Natural killer cell (primary cell): ENCODE measurements around the gene OPA1. TPM values are rescaled to one million over a fixed set of nuclear protein-coding genes. Genes with fewer than 3 reads are reported as not detected.
A peak's percentile ranks its signal among the peaks of the same experiment; 100 is the strongest.
"Not testable (repeated sequence)": the region's sequence is repeated elsewhere in the genome, so short reads cannot be mapped to it uniquely, and the experiment has no call there.

Experiments
- ATAC-seq, 3 donors: fragments of 150-1000 bp in 2 of 3; fragments of 200-7000 bp in 1 of 3; cut with Tn5 transposase; 1 replicate in 1 of 3; 2 replicates in 2 of 3; pipeline ENCODE4 v1.10.0; 2021; ENCODE audit warnings: mild to moderate bottlenecking in 2 of 3, moderate library complexity in 2 of 3
- DNase-seq, 2 donors: peaks; one replicate each; pipeline versions ENCODE4 v3.0.0 to v3.0.0-alpha.2; 2013 to 2021; ENCODE audit warnings: mixed read lengths in 1 of 2
- H3K27ac ChIP-seq: one replicate; pipeline ENCODE4 v1.5.1; 2013; ENCODE audit warnings: mild to moderate bottlenecking, low read length
- H3K27me3 ChIP-seq: one replicate; pipeline ENCODE4 v1.6.1; 2013; ENCODE audit warnings: low read length; ENCODE audit not compliant: control insufficient read depth, insufficient read depth
- H3K36me3 ChIP-seq: one replicate; pipeline ENCODE4 v1.6.1; 2013; ENCODE audit warnings: low read length; ENCODE audit not compliant: control insufficient read depth, insufficient read depth
- H3K4me1 ChIP-seq: one replicate; pipeline ENCODE4 v1.6.1; 2013; ENCODE audit warnings: low read length; ENCODE audit not compliant: control insufficient read depth, insufficient read depth
- H3K4me3 ChIP-seq: one replicate; pipeline ENCODE4 v1.5.1; 2013; ENCODE audit warnings: low read length
- H3K9me3 ChIP-seq: one replicate; pipeline ENCODE4 v1.6.1; 2013; ENCODE audit warnings: low read length; ENCODE audit not compliant: control insufficient read depth, insufficient read depth
- H3K27ac Mint-ChIP-seq, 2 donors: one replicate each; pipeline ENCODE4 v1.8.0; 2022; ENCODE audit warnings: mild to moderate bottlenecking in 2 of 2, mixed read lengths in 2 of 2, moderate library complexity in 1 of 2
- H3K27me3 Mint-ChIP-seq, 2 donors: one replicate each; pipeline ENCODE4 v1.8.0; 2022; ENCODE audit warnings: low read depth in 2 of 2, mixed read lengths in 2 of 2
- H3K36me3 Mint-ChIP-seq: one replicate; pipeline ENCODE4 v1.8.0; 2022; ENCODE audit warnings: mixed read lengths
- H3K4me1 Mint-ChIP-seq, 2 donors: one replicate each; pipeline ENCODE4 v1.8.0; 2022; ENCODE audit warnings: mixed read lengths in 2 of 2
- H3K4me3 Mint-ChIP-seq: one replicate; pipeline ENCODE4 v1.8.0; 2022; ENCODE audit warnings: mild to moderate bottlenecking, moderate library complexity, mixed read lengths
- H3K9me3 Mint-ChIP-seq, 2 donors: one replicate each; pipeline ENCODE4 v1.8.0; 2022; ENCODE audit warnings: mixed read lengths in 2 of 2
- WGBS: methylation state at CpG from one replicate; pipeline ENCODE4 v1.1.7; 2013; ENCODE audit warnings: missing lambda C conversion rate; ENCODE audit not compliant: insufficient coverage; 5-methylcytosine and 5-hydroxymethylcytosine counted together
- intact Hi-C: fragments of 100-400 bp; cut with micrococcal nuclease; formaldehyde crosslinking; loops from one replicate; pipeline ENCODE4 v1.14.2; 2022
- total RNA-seq, 4 donors: library from RNA; stranded (reverse); fragments of 120-200 nt in 1 of 4; gene quantifications; one replicate each; pipeline versions ENCODE4 v1.2.3 to v1.2.4, GENCODE V29; 2013 to 2022
- TF ChIP-seq, protein P1 (sequence below): fragments of 200-600 bp; IDR thresholded peaks from one replicate; pipeline ENCODE4 v1.8.0; 2022; ENCODE audit warnings: antibody characterized with exemption

The OPA1 gene
- total RNA-seq, 3 donors from 2014 or later (not counting 1 experiment from before 2014, with no cell fraction given), result 52.6 to 72.0 (median 57.5) TPM

DNA sequence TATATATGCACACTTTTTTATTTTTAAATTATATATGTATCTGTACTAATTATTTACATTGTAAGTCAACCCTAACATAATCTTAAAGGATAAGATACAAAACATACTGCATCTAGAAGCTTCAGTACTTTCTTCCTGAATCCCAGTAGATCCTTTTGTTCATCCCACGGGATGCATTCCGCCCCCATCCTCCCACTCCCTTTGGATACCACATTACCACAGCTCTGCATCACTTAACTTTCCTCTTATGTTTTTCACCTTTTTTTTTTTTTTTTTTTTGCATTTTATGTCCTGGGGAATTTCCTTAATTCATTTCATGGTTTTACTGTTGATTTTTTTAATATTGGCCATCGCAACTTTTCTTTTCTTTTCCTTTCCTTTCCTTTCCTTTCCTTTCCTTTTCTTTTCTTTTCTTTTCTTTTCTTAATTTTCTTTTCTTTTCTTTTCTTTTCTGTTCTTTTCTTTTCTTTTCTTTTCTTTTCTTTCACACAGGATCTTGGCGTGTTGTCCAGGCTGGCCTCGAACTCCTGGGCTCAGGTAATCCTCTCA lies 3.0 kb downstream of the OPA1 start:
- H3K4me3 Mint-ChIP-seq, result peak overlapping the region; percentile 32
- DNase-seq (no peak), ATAC-seq (no peak)
- intact Hi-C loops, result loop anchor here (10.0 kb wide), 1 partner anchor 539 kb away; the partner anchor contains the start of gene HES1
- H3K27me3 Mint-ChIP-seq, result no peaks in the 10 kb centered on the region
- H3K4me1 Mint-ChIP-seq, result peaks cover 67 to 72% of the 10 kb centered on the region in 2 donors
- peak overlapping the region; percentile 13 to 21 for H3K27ac Mint-ChIP-seq
- H3K9me3 Mint-ChIP-seq, result no peaks in the 10 kb centered on the region
- Histone ChIP-seq H3K36me3 (peaks cover 6% of the 10 kb centered on the region), H3K27me3 (no peaks in the 10 kb centered on the region), H3K27ac (no peak overlapping the region), H3K4me1 (peaks cover 22% of the 10 kb centered on the region), H3K4me3 (no peak overlapping the region), H3K9me3 (no peaks in the 10 kb centered on the region)
- 100% methylated on average over 4 of the region's 5 CpGs for WGBS
- H3K36me3 Mint-ChIP-seq, result no peaks in the 10 kb centered on the region
- TF ChIP-seq, protein P1, sequence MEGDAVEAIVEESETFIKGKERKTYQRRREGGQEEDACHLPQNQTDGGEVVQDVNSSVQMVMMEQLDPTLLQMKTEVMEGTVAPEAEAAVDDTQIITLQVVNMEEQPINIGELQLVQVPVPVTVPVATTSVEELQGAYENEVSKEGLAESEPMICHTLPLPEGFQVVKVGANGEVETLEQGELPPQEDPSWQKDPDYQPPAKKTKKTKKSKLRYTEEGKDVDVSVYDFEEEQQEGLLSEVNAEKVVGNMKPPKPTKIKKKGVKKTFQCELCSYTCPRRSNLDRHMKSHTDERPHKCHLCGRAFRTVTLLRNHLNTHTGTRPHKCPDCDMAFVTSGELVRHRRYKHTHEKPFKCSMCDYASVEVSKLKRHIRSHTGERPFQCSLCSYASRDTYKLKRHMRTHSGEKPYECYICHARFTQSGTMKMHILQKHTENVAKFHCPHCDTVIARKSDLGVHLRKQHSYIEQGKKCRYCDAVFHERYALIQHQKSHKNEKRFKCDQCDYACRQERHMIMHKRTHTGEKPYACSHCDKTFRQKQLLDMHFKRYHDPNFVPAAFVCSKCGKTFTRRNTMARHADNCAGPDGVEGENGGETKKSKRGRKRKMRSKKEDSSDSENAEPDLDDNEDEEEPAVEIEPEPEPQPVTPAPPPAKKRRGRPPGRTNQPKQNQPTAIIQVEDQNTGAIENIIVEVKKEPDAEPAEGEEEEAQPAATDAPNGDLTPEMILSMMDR, result no peak

DNA sequence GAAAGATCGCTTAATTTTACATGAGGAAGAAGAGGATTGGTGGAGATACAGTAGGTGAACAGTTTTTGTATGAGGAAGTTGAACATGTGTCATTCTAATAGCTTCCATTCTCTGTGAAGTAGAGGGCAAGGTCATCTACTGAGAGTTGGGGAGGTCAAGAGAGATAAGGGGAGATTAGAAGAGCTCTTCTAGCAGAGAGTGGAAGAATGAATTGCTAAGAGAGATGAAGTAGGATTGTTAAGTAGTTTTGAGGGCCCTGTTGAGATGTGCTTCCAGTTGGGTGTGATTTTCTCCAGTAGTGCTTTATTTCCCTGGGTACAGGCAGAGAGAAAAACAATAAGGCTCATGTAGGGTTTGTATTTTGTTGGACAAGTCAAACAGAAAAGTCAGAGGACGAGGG lies 5.2 kb downstream of the OPA1 start:
- Histone ChIP-seq H3K4me1 (peaks cover 13% of the 10 kb centered on the region), H3K36me3 (peaks cover 6% of the 10 kb centered on the region), H3K27ac (no peak overlapping the region), H3K9me3 (no peaks in the 10 kb centered on the region), H3K4me3 (no peak overlapping the region), H3K27me3 (no peaks in the 10 kb centered on the region)
- DNase-seq, result no peak
- ATAC-seq, result no peak
- TF ChIP-seq, protein P1, result no peak
- peaks cover 64 to 74% of the 10 kb centered on the region in 2 donors for H3K4me1 Mint-ChIP-seq
- H3K9me3 Mint-ChIP-seq, result no peaks in the 10 kb centered on the region
- no peaks in the 10 kb centered on the region for H3K27me3 Mint-ChIP-seq
- no peaks in the 10 kb centered on the region for H3K36me3 Mint-ChIP-seq
- intact Hi-C loops, result loop anchor here (10.0 kb wide), 1 partner anchor 537 kb away; the partner anchor contains the start of gene HES1
- no peak overlapping the region for H3K27ac Mint-ChIP-seq
- no peak overlapping the region for H3K4me3 Mint-ChIP-seq
- WGBS, result 98% methylated on average over 2 of the region's 2 CpGs

DNA sequence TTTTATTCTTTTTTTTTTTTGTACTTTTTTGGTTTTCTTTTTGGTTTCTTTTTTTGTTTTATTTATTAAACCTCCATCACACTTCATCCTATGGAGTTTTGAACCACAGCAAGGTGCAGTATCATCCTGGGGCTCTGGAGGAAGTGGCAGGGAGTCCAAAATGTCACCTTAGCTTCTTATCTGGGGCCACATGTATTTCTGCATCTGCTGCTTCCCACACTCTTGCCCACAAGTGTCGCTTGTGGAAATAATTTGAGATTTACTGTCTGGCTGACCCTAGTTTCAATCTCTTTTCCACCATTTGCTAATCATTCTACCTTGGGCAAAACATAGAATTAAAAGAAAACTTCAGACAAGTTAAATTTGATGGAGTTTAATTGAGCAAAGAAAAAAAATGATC lies 6.4 kb downstream of the OPA1 start:
- H3K27ac Mint-ChIP-seq, result peak overlapping the region in 1 of 2 donors; percentile 68
- intact Hi-C loops, result loop anchor here (10.0 kb wide), 1 partner anchor 535 kb away; the partner anchor contains the start of gene HES1
- H3K4me1 Mint-ChIP-seq, result peaks cover 60 to 67% of the 10 kb centered on the region in 2 donors
- ATAC-seq, result peak in 1 of 3 donors; percentile 42
- no peak overlapping the region for H3K4me3 ChIP-seq
- no CpG with 5 or more reads among the region's 1 CpG for WGBS
- no peaks in the 10 kb centered on the region for H3K9me3 ChIP-seq
- peaks cover 3% of the 10 kb centered on the region for H3K4me1 ChIP-seq
- TF ChIP-seq, protein P1, result no peak
- H3K27me3 ChIP-seq, result no peaks in the 10 kb centered on the region
- H3K36me3 ChIP-seq, result peaks cover 6% of the 10 kb centered on the region
- H3K27ac ChIP-seq, result no peak overlapping the region
- H3K27me3 Mint-ChIP-seq, result no peaks in the 10 kb centered on the region
- no peaks in the 10 kb centered on the region for H3K36me3 Mint-ChIP-seq
- no peak overlapping the region for H3K4me3 Mint-ChIP-seq
- no peak for DNase-seq
- no peaks in the 10 kb centered on the region for H3K9me3 Mint-ChIP-seq

DNA sequence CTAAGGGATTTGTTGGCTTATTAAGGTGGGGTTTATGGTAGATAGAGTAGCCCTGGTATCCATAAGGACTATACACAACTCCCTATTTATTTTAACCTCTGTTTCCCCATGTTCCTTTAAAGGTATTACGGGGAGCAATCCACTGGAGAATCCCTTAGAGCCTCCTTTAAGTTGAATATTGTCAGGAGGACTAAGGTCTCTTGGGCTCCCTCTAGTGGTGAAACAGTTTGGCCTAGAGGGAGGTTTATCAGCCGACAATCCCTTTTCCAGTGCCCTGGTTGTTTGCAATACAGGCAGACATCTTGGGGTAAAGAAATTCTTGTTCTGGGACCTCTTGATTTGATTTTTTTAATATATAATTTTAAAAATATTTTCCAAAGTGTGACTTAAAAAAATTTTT lies 12.9 kb downstream of the OPA1 start:
- intact Hi-C loops, result no loop called here
- Mint-ChIP-seq H3K36me3 (no peaks in the 10 kb centered on the region), H3K9me3 (no peaks in the 10 kb centered on the region), H3K4me3 (no peak overlapping the region), H3K27ac (no peak overlapping the region), H3K27me3 (no peaks in the 10 kb centered on the region), H3K4me1 (peaks cover 44 to 52% of the 10 kb centered on the region in 2 donors)
- Histone ChIP-seq H3K27ac (no peak overlapping the region), H3K36me3 (no peaks in the 10 kb centered on the region), H3K27me3 (no peaks in the 10 kb centered on the region), H3K4me3 (no peak overlapping the region), H3K9me3 (no peaks in the 10 kb centered on the region), H3K4me1 (no peaks in the 10 kb centered on the region)
- DNase-seq (peak in 1 of 2 donors; percentile 83), ATAC-seq (peak; percentile 81 to 93 (median 89))
- TF ChIP-seq, protein P1, result peak; percentile 95
- WGBS, result 0% methylated on average over 1 of the region's 2 CpGs

DNA sequence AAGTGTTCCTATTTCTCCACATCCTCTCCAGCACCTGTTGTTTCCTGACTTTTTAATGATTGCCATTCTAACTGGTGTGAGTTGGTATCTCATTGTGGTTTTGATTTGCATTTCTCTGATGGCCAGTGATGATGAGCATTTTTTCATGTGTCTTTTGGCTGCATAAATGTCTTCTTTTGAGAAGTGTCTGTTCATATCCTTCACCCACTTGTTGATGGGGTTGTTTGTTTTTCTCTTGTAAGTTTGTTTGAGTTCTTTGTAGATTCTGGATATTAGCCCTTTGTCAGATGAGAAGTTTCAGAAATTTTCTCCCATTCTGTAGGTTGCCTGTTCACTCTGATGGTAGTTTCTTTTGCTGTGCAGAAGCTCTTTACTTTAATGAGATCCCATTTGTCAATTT lies 13.9 kb downstream of the OPA1 start:
- intact Hi-C loops, H3K4me1 ChIP-seq, H3K27ac Mint-ChIP-seq, H3K4me3 ChIP-seq, H3K27me3 ChIP-seq, H3K36me3 ChIP-seq, H3K36me3 Mint-ChIP-seq, H3K9me3 ChIP-seq, ATAC-seq, H3K27ac ChIP-seq, H3K9me3 Mint-ChIP-seq, DNase-seq, H3K4me3 Mint-ChIP-seq, H3K27me3 Mint-ChIP-seq: not testable (repeated sequence)
- peaks cover 38 to 42% of the 10 kb centered on the region in 2 donors for H3K4me1 Mint-ChIP-seq
